Left renal cortex interstitium (tissue), 4 donors: ENCODE data around the gene PTPN13. TPM values are rescaled to one million over a fixed set of nuclear protein-coding genes. Genes with fewer than 3 reads are reported as not detected.
A peak's percentile ranks its signal among the peaks of the same experiment; 100 is the strongest.
"Not testable (repeated sequence)": the region's sequence is repeated elsewhere in the genome, so short reads cannot be mapped to it uniquely, and the experiment has no call there.

Experiments
- DNase-seq, 4 donors: peaks; one replicate each; pipeline ENCODE4 v3.0.0-alpha.2; 2013; ENCODE audit warnings: low read depth in 4 of 4, low spot score in 2 of 4, missing footprints in 1 of 4
- polyA plus RNA-seq, 4 donors: library from polyadenylated mRNA; unstranded; fragments of 120-200 nt; gene quantifications; one replicate each; pipeline ENCODE4 v1.2.1, GENCODE V29; 2013; ENCODE audit not compliant: insufficient read length in 4 of 4

PTPN13 gene
- polyA plus RNA-seq, 4 donors = 121 to 128 (median 124) TPM

DNA sequence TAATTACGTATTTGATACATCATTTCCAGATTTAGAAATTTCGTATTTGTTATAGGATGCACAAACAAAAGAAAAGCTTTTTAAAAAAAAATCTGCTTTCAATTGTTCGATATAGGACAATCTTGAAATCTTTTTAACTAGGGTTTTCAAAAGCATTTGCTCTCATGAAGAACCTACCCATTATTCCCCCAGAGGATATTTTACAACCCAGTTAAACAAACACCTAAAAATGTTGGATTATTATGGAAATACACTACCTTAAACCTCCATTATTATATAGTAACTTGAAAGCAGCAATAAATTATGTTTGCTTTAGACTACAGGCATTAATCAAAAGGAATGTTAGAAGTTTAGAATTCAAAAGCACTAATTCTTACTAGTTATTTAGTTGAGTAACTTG, 110.5 kb downstream of the PTPN13 start:
- no peak for DNase-seq

DNA sequence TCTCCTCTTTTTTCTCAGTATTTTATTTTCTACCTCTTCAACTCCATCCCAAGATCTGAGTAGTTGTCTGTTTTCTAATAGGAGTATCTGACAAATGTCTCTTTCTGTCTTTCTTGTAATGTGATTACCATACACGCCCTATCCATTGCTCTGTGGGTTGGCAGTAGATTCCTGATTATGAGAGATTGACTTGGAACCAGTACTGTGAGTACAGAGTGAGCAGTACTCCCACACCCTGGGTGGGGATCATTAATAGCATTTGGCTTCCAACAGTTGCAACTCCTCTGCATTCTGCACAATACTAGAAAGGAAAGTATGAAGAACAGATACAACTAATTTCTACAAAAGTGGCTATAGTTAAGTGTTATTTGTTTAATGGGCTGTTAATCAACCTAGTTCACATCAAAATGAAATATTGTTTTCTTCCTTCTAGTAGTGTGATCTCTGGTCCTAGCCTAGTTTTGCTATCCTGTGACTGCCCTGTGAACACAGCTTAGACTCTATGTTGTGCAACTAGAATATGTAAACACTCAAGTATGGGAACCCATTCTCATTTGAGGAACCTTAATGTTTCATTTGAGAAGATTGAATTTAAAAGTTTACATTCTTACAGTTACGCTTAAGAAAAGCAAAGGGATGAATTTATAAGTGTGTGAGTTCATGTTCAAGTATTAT, 112.9 kb downstream of the PTPN13 start:
- DNase-seq = no peak

DNA sequence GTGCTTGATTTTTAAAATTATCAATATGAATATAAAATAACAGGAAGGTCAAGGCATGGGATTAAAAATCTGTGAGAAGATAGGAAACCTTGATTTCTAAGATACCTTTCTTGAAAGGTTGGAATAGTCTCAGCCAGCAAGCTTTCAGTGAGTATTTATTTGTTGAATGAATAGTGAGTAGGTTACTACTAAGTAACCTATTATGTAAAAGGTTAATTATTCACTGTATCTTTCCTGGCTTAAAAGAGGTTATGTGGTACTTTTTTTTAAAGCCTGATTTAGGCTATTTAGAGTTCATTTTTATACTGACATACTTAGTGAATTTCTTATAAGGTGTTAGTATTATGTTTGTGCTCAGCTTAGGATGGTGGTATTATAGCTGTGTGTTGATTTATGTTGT, 123.5 kb downstream of the PTPN13 start:
- DNase-seq = peak in 1 of 4 donors; percentile 24

DNA sequence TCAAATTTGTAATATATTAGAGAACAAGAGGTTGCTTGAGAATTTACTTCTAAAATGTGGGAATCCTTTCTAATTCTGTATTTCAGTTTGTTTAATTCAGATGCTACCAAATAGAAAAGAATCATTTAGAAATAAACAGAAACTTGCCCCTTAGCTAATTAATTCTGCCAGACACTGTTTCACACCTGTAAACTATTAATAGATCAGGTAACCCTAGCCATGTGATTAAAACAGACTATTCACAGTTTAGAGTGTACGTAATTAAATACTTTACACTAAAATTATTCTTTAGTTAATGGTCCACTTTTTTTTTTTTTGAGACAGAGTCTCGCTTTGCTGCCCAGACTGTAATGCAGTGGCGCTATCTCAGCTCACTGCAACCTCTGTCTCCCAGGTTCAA, 124.0 kb downstream of the PTPN13 start:
- peak in 1 of 4 donors; percentile 6 for DNase-seq

DNA sequence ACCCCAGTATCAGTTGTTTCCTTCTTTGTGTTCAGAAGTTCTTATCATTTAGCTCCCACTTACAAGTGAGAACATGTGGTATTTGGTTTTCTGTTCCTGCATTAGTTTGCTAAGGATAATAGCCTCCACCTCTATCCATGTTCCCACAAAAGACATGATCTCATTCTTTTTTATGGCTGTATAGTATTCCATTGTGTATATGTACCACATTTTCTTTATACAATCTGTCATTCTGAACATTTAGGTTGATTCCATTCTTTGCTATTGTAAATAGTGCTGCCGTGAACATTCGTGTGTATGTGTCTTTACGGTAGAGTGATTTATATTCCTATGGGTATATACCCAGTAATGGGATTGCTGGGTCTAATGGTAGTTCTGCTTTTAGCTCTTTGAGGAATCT, 125.0 kb downstream of the PTPN13 start:
- not testable (repeated sequence) for DNase-seq

DNA sequence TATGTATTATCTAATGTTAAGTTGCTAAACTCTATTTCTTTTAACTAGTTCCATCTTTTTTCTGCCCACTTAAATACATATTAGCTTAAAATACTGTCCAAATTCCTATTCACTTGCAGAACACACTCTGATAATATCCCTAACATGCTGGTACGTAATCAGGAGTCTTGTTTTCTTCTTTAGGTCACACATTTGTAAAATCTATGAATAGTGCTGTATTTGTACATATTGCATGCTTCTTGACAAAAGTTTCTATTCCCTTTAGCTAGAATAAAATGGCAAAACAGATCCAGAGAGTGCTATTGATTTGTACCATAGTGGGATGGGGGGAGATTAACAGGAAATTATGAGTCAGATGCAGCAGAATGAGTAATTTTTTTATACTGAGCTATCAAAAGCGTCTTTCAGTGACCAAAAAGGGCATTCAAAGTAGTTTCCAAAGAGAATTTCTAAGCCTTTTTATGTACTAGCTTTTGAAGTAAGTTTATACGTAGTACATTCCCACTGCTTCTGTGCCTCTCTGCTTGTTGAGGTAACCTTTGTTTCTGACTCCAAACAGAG, 126.5 kb downstream of the PTPN13 start:
- no peak for DNase-seq

DNA sequence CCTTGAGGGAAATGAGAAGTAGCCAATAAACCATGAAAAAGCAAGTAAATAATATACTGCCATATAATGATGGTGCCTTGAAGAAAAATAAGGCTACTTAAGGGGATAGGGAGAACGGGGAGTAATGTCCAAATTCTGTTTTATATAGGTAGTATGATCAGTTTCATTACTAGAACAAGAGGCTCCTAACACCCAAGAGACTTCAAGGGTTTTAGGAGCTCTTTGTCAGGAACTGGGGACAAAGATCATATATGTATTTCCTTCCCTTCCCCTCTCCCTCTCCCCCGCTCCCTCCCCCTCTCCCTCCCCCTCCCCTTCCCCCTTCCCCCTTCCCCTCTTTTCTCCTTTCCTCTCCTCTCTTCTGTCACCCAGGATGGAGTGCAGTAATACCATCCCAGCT, 127.3 kb downstream of the PTPN13 start:
- DNase-seq = no peak

DNA sequence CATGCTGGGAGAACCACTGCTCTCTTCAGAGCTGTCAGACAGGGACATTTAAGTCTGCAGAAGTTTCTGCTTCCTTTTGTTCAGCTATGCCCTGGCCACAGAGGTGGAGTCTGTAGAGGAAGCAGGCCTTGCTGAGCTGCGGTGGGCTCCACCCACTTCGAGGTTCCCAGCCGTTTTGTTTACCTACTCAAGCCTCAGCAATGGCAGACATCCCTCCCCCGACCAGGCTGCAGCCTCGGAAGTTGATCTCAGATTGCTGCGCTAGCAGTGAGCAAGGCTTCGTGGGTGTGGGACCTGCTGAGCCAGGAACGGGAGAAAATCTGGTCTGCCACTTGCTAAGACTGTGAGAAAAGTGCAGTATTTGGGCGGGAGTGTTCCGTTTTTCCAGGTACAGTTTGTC, 136.2 kb downstream of the PTPN13 start:
- no peak for DNase-seq

DNA sequence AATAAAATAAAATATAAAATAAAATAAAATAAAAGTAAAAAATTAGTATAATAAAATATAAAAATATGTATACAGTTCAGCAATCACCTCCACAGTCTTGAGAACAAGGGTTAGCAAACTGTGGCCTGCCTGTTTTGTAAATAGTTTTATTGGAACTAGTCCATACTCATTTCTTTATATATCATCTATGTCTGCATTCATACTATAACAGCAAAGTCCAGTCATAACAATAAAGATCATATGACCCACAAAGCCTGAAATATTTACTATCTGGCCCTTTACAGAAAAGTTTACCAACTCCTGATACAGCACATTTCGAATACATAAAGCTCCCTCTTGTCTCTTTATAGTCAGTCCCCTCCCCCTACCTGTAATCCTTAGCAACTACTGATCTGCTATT, 143.1 kb downstream of the PTPN13 start:
- no peak for DNase-seq

DNA sequence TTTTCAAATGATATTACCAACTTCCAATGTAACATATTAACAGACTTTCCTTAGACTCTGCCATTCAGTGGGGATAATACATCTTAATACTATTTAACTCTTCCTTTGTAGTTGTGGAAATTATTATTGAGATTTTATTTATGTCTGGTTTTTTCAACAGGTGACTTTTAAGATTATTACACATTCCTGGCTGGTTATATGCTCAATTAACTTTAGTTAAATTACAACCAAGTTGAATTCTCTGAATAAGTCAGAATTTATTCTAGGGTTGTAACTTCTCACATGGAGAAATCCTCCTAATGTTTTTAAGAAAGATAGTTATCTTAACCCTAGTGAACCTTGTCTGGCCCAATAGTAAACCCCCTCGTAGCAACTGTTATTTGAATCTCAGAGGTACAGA, 147.7 kb downstream of the PTPN13 start:
- peak in 1 of 4 donors; percentile 23 for DNase-seq

DNA sequence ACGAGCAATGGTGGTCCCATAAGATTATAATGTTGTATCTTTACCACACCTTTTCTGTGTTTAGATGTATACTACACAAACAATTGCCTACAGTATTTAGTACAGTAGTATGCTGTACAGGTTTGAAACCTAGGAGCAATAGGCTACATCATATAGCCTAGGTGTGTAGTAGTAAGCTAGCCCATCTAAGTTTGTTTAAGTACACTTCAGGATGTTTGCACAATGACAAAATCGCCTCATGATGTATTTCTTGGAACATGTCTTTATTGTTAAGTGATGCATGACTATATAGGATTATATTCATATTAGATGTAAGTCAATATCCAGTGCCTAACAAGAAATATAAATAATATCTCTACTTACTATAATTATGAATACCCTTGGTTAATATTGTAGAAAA, 150.5 kb downstream of the PTPN13 start:
- no peak for DNase-seq

DNA sequence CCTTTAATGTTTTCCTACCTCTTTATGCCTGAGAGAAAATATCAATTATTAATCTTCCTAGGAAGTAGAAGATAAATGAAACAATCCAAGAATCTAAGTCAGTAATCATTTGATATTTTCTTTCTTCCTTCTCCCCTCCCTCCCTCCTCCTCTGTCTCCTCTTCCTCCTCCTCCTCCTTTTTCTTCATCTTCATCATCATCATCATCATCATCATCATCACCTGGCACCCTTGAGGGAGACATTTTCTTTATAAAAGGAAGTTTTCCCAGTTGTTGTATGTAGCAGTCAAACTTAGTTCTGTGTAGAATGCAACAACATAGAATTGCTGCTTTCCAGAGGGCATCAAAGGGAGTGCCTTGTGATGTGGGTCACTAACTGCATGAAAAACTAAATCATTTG, 155.0 kb downstream of the PTPN13 start:
- DNase-seq = no peak

DNA sequence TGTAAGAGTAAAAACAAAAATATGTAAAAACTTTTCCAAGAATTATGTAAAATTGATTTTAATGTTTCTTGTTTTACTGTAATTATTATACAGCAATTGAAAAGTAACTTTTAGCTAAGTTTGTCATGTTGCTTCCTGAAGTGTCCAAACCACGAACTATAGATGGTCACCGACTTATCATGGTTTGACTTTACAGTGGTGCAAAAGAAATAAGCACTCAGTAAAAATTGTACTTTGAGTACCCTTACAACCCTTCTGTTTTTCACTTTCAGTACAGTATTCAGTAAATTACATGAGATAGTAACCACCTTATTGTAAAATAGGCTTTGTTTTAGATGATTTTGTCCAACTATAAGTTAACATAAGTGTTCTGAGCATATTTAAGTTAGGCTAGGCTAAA, 161.3 kb downstream of the PTPN13 start:
- DNase-seq = no peak

DNA sequence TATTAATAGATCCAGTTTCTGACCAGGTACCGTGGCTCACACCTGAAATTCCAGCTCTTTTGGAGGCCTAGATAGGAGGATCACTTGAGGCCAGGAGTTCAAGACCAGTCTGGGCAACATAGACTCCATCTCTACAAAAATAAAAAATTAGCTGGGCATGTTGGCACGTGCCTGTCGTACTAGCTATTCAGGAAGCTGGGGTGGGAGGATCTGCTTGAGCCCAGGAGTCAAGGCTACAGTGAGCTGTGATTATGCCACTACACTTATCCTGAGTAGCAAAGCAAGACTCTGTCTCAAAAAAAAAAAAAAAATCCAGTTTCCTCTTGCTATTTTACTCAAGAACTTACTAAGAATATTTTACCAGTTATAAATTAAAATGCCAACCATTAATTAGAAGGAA, 163.4 kb downstream of the PTPN13 start:
- DNase-seq = no peak

DNA sequence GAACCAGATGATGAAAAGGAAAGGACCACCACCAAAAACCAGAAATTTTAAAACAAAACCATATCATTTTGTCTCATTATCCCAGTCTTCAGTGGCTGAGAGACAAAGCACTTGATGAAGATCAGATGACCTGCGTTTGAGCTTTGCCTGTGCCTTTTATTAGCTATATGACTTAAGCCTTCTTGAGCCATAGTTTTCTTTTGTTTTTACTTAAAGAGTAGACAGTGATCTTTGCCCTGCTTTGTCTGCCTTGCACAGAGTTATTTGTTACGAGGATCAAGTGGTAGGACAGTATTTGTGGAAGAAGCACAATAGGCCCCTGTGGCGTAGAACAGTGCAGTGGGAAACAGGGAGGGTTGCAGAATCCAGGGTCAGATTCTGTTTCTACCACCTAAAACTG, 165.2 kb downstream of the PTPN13 start:
- DNase-seq = no peak

DNA sequence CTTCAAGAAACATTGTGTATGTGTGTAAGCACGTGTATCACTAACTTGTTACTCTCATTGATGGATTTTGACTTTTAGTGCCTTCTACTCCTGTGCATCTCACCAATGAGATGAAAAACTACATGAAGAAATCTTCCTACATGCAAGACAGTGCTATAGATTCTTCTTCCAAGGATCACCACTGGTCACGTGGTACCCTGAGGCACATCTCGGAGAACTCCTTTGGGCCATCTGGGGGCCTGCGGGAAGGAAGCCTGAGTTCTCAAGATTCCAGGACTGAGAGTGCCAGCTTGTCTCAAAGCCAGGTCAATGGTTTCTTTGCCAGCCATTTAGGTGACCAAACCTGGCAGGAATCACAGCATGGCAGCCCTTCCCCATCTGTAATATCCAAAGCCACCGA, 168.5 kb downstream of the PTPN13 start:
- no peak for DNase-seq

DNA sequence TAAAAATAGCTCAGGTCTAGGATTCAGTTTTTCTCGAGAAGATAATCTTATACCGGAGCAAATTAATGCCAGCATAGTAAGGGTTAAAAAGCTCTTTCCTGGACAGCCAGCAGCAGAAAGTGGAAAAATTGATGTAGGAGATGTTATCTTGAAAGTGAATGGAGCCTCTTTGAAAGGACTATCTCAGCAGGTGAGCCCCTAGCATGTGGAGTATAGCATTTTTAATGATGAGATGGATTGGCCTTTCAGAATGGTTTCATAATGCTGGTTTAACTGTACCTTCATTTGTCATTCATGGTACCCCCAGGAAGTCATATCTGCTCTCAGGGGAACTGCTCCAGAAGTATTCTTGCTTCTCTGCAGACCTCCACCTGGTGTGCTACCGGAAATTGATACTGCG, 175.7 kb downstream of the PTPN13 start:
- DNase-seq = no peak

DNA sequence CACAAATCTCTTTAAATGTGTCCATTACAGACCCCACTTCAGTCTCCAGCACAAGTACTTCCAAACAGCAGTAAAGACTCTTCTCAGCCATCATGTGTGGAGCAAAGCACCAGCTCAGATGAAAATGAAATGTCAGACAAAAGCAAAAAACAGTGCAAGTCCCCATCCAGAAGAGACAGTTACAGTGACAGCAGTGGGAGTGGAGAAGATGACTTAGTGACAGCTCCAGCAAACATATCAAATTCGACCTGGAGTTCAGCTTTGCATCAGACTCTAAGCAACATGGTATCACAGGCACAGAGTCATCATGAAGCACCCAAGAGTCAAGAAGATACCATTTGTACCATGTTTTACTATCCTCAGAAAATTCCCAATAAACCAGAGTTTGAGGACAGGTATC, 177.0 kb downstream of the PTPN13 start:
- DNase-seq = no peak

DNA sequence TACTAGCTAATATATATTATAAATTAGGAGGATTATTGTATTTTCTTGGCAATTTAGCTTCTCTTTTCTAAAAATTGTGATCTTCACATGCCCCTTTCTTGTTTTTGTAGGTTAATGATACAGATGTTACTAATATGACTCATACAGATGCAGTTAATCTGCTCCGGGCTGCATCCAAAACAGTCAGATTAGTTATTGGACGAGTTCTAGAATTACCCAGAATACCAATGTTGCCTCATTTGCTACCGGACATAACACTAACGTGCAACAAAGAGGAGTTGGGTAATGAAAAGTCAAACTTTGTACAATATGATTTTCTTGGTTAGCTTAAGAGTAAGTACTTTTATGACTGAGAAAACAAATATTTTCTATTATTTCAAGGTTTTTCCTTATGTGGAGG, 180.9 kb downstream of the PTPN13 start:
- DNase-seq = no peak

DNA sequence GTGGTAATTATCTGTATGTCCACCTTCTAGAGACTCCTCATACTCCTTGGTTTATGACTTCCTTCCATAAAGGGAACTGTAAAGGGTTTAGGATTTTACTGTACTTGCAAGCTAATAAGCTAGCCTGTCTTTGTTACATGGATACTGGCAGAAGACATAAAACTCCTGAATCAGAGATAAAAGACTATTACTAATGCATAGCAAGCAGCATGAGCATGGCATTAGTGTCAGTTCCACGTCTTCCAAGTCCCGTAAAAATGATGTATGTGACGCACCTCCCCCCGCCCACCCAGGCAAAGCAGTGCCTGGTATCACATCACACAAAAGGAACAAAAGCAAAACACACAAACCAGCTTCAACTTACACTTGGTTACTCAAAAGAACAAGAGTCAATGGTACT, 184.1 kb downstream of the PTPN13 start:
- DNase-seq = peak in 2 of 4 donors; percentile 1 to 11

DNA sequence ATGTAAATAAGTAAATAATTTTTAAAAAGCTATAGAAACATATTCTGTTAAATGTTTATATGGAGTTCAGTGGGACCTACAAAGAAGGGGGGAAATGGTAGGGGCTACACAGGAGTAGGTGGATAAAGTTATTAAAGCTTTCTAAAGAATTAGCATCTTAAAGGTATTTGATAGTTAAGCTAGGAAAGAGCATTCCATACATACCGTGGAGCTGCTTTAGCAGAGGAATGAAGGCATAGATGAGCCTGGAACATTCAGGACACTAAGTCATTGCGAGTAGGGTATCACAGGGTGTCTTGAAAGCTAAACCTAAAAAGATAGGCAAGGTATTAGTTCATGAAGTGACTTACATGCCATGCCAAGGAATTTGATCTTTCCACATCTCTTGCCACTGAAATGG, 194.7 kb downstream of the PTPN13 start:
- no peak for DNase-seq

DNA sequence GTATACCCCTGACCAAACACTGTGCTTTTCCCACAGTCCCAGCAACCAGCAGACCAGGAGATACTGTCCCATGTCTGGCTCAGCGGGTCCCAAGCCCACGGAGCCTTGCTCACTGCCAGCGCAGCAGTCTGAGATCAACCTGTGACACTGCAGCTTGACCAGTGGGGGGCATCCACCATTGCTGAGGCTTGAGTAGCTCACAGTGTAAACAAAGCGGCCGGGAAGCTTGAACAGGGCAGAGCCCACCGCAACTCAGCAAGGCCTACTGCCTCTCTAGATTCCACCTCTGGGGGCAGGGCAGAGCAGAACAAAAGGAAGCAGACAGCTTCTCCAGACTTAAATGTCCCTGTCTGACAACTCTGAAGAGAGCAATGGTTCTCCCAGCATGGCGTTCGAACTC, 197.0 kb downstream of the PTPN13 start:
- DNase-seq = no peak

DNA sequence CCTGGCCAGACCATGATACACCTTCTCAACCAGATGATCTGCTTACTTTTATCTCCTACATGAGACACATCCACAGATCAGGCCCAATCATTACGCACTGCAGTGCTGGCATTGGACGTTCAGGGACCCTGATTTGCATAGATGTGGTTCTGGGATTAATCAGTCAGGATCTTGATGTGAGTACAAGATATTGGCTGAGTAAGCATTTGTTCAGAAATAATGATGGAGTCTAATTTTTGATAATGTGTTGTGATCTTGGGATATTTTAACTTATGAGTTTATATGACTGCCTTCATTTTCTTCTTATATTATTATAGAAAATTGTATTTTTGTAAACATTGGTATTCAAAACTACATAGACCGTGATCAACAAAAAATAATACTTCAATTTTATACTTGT, 215.7 kb downstream of the PTPN13 start:
- DNase-seq = no peak
